ENCODE data around the gene MTERF2.
"Not testable (repeated sequence)": the region's sequence is repeated elsewhere in the genome, so short reads cannot be mapped to it uniquely, and the experiment has no call there.

The MTERF2 gene, protein sequence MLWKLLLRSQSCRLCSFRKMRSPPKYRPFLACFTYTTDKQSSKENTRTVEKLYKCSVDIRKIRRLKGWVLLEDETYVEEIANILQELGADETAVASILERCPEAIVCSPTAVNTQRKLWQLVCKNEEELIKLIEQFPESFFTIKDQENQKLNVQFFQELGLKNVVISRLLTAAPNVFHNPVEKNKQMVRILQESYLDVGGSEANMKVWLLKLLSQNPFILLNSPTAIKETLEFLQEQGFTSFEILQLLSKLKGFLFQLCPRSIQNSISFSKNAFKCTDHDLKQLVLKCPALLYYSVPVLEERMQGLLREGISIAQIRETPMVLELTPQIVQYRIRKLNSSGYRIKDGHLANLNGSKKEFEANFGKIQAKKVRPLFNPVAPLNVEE

GRCh38 chr12:106986625-106987389 lies at the start of gene MTERF2:
Gene MTERF2, minus strand, starts transcription at chr12:106987146. Its CDS starts 8,432 bp downstream, at chr12:106978714.
- DNase-seq: peak; percentile 92 to 96

DNA sequence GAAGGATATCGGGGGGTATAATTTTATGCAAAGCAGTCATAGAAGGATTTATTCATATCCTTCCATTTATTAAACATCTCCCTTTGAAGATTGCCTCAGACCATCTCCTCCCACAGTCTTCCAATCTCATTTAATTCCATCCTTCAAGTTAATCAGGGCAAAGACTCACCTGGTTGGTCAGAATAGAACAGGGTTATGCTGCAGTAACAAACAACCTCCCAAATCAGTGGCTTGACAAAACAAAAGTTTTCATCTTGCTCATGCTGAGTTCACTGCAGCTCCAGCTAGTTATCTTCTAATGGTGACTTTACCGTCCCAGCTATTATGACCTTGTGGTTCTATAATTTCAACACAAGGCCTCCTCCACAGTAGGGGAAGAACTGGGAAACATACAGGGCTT lies 48.8 kb upstream of the MTERF2 start:
- no peak for DNase-seq

- no peak for DNase-seq
Observed at GRCh38 chr12:107033758-107034739, 47.1 kb upstream of the MTERF2 start.

DNA sequence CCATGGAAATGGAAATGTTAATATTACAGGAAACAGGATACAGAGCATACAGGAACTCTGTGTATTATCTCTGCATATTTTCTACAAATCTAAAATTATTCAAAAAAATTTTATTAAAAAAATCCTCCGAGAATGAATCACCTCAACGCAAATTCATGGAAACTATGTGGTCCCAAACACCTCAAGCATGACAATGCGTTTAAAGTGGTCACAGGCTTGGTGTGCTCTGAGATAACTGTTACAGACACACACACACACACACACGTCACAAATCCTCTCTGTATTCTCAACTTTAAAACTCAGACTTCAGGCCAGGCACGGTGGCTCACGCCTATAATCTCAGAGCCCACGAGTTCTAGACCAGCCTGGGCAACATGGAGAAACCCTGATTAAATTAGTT lies 45.3 kb upstream of the MTERF2 start:
- no peak for DNase-seq

DNA sequence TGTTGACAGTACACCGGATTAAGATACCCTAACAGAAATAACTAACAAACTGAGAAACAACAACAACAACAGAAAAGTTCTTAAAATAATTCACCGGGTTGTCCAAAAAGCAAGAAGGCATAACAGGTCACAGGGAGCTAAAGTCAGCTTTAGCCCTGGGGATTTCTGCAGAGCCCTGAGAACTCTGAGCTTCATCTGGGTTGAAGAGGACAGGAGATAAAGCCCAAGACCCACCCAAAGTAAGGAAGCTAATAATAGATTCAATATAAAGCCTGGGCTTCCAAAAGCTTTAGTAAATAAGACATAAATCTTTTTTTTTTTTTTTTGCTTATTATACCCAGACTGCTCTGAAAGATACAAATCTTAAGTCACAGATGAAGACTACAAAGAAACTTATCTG lies 44.1 kb upstream of the MTERF2 start:
- no peak for DNase-seq

GRCh38 chr12:107029081-107029480 lies 42.1 kb upstream of the MTERF2 start:
- no peak for DNase-seq

GRCh38 chr12:107027636-107028053 lies 40.7 kb upstream of the MTERF2 start:
- DNase-seq: peak; percentile 69 to 71

GRCh38 chr12:107026806-107027635 lies 40.1 kb upstream of the MTERF2 start:
- no peak for DNase-seq

- DNase-seq: not testable (repeated sequence)
Observed at GRCh38 chr12:107026356-107026755, 39.4 kb upstream of the MTERF2 start.

DNA sequence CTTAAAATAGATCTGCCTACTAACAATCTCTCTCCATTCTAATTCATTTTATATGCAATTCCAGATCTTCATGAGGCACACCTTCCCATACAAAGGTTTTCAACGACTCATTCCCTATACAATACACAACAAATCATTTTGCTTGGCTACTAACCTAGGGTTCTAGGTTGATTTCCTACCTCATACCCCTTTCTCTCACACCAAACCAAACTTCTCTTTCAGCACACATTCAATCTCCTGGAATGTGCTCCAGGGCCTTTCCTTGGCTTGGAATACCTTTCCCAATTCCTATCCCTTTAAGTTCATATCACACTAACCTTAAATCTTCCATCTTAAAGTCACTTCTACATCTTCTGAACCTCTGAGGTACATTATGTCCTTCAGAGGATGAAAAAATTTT lies 38.7 kb upstream of the MTERF2 start:
- DNase-seq: no peak

DNA sequence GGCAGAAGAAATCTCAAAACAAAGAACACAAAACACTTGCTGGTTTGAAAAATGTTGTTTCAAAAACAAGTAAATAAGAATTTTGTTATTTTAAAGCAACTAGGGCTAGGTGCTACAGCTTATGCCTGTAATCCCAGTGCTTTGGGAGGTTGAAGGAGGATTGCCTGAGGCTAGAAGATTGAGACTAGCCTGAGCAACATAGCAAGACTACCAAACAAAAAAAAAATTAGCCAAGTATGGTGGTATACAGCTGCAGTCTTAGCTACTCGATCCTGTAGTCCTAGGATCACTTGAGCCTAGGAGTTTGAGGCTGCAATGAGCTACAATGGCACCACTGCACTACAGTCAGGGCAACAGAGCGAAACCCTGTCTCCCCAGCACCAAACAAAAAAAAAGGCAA lies 32.6 kb upstream of the MTERF2 start:
- no peak for DNase-seq

DNA sequence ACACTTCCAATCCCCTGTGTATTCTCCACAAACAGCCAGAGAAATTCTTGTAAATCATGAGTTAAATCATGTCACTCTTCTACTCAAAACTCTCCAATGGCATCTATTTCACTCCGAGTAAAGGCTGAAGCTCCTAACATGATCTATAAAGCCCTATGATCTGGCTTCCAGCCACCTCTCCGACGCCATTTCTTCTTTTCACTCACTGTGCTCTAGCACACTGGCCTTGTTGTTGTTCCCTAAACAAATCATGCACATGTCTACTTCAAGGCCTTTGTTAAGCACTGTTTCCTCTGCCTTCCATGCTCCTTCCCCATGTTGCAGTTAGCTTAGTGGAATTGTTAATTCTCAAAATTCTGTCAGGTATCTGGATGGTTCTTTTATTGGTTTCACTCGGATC lies 30.1 kb upstream of the MTERF2 start:
- DNase-seq: no peak

DNA sequence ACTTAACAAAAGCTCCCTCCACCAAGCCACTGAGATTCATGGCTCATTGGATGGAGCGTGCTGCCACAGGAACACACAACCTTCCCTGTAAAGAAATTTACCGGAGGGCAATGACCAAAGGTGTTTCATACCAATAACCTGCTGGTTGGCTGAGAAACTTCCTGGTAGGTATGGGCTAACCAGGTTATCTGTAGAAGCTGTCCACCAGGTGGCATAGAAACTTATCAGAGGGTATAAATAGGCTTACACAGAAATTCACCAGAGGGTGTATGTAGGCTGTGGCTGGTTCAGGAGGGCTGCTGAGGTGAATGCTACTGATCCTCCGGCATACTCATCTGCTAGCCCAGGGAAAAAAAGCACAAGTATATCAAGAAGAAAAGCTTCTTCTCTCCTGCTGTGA lies 27.1 kb upstream of the MTERF2 start:
- DNase-seq: peak in 1 of 2 experiments; percentile 14

DNA sequence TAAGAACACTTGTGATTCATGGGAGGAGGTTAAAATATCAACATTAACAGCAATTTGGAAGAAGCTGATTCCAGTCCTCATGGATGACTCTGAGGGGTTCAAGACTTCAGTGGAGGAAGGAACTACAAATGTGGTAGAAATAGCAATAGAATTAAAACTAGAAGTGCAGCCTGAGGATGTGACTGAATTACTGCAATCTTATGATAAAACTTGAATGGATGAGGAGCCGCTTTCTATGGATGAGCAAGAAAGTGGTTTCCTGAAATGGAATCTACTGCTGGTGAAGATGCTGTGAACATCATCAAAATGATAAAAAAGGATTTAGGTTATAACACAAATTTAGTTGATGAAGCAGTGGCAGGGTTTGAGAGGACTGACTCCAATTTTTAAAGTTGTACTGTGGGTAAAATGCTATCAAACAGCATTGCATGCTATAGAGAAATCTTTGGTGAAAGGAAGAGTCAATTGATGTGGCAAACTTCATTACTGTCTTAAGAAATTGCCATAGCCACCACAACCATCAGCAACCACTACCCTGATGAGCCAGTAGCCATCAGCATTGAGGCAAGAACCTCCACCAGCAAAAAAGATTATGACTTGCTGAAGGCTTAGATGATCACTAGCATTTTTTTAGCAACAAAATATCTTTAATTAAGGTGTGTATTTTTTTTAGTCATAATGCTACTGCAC lies 25.9 kb upstream of the MTERF2 start:
- DNase-seq: no peak

DNA sequence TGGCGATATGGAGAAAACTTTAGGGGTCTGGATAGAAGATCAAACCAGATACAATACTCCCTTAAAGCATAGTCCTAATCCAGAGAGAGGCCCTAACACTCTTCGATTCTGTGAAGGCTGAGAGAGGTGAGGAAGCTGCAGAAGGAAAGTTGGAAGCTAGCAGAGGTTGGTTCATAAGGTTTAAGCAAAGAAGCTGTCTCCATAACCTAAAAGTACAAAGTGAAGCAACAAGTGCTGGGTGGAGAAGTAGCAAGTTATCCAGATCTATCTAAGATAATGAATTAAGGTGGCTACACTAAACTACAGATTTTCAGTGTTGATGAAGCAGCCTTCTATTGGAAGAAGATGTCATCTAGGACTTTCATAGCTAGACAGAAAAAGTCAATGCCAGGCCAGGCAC lies 24.6 kb upstream of the MTERF2 start:
- no peak for DNase-seq

- DNase-seq: no peak
Observed at GRCh38 chr12:107007411-107007810, 20.5 kb upstream of the MTERF2 start.

GRCh38 chr12:107002665-107003064 lies 15.7 kb upstream of the MTERF2 start:
- not testable (repeated sequence) for DNase-seq

- no peak for DNase-seq
Observed at GRCh38 chr12:106999446-106999845, 12.5 kb upstream of the MTERF2 start.

- DNase-seq: no peak
Observed at GRCh38 chr12:106997916-106998315, 11.0 kb upstream of the MTERF2 start.

- not testable (repeated sequence) for DNase-seq
Observed at GRCh38 chr12:106996102-106996501, 9.2 kb upstream of the MTERF2 start.

- DNase-seq: no peak
Observed at GRCh38 chr12:106994579-106995220, 7.8 kb upstream of the MTERF2 start.
